NCI-H2171 (cell line): ENCODE data around the gene PIGK.
"Not testable (repeated sequence)": the region's sequence is repeated elsewhere in the genome, so short reads cannot be mapped to it uniquely, and the experiment has no call there.

ENCODE experiments used
- DNase-seq: peaks from one replicate; lab custom pipeline; 2025; lab: John Stamatoyannopoulos, UW

PIGK gene

GRCh38 chr1:77219166-77219887, at the start of gene PIGK:
Gene PIGK (minus strand): TSS chr1:77219430. CDS start chr1:77219402, 28 bp downstream.
- peak; percentile 81 for DNase-seq

GRCh38 chr1:77267035-77267434, 47.8 kb upstream of the PIGK start:
- DNase-seq, result no peak

- DNase-seq, result no peak
Observed at GRCh38 chr1:77265180-77265579, 46.0 kb upstream of the PIGK start.

- no peak for DNase-seq
Observed at GRCh38 chr1:77263708-77264107, 44.5 kb upstream of the PIGK start.

- DNase-seq, result no peak
Observed at GRCh38 chr1:77253211-77253610, 34.0 kb upstream of the PIGK start.

GRCh38 chr1:77250126-77250525, 30.9 kb upstream of the PIGK start:
- no peak for DNase-seq

- no peak for DNase-seq
Observed at GRCh38 chr1:77245830-77246229, 26.6 kb upstream of the PIGK start.

- DNase-seq, result no peak
Observed at GRCh38 chr1:77239311-77239710, 20.1 kb upstream of the PIGK start.

- DNase-seq, result no peak
Observed at GRCh38 chr1:77238462-77238861, 19.2 kb upstream of the PIGK start.

GRCh38 chr1:77234943-77235342, 15.7 kb upstream of the PIGK start:
- no peak for DNase-seq

- no peak for DNase-seq
Observed at GRCh38 chr1:77234096-77234495, 14.9 kb upstream of the PIGK start.

GRCh38 chr1:77232829-77233228, 13.6 kb upstream of the PIGK start:
- DNase-seq, result no peak

GRCh38 chr1:77230051-77230450, 10.8 kb upstream of the PIGK start:
- DNase-seq, result no peak

GRCh38 chr1:77228836-77229235, 9.6 kb upstream of the PIGK start:
- DNase-seq, result no peak

GRCh38 chr1:77227381-77227780, 8.2 kb upstream of the PIGK start:
- no peak for DNase-seq

GRCh38 chr1:77222496-77222895, 3.3 kb upstream of the PIGK start:
- DNase-seq, result no peak

GRCh38 chr1:77220687-77221463, 1.6 kb upstream of the PIGK start:
- no peak for DNase-seq

- no peak for DNase-seq
Observed at GRCh38 chr1:77218477-77219165, 609 bp downstream of the PIGK start.

GRCh38 chr1:77204043-77204442, 15.2 kb downstream of the PIGK start:
- not testable (repeated sequence) for DNase-seq

- DNase-seq, result no peak
Observed at GRCh38 chr1:77202751-77203150, 16.5 kb downstream of the PIGK start.

- no peak for DNase-seq
Observed at GRCh38 chr1:77200806-77201205, 18.4 kb downstream of the PIGK start.

- DNase-seq, result no peak
Observed at GRCh38 chr1:77200293-77200692, 18.9 kb downstream of the PIGK start.

GRCh38 chr1:77197351-77197750, 21.9 kb downstream of the PIGK start:
- DNase-seq, result no peak
